Activated B cell treated with CpG ODN at 0.5 μM for 24 hours (primary cell): Measurements from ENCODE around the gene SRGAP3. TPM values are rescaled to one million over a fixed set of nuclear protein-coding genes. Genes with fewer than 3 reads are reported as not detected.

Experiments
- ATAC-seq: fragments of 200-7000 bp; cut with Tn5 transposase; one replicate; pipeline ENCODE4 v1.10.0; 2021; ENCODE audit warnings: low read depth, mild to moderate bottlenecking, moderate library complexity
- CTCF ChIA-PET: fragments of 350-600 bp; sonication (Branson Sonifier 250); formaldehyde crosslinking; loops from one replicate; lab custom pipeline; 2021; ENCODE audit warnings: antibody characterized with exemption; lab: Charles Lee
- POLR2A ChIA-PET: fragments of 350-600 bp; sonication (Branson Sonifier 250); formaldehyde crosslinking; loops from one replicate; lab custom pipeline; 2021; ENCODE audit warnings: antibody characterized with exemption; lab: Charles Lee
- DNase-seq: peaks from one replicate; pipeline ENCODE4 v3.0.0; 2022
- H3K27ac Mint-ChIP-seq: one replicate; pipeline ENCODE4 v1.8.0; 2020; ENCODE audit warnings: mixed read lengths
- H3K27me3 Mint-ChIP-seq: one replicate; pipeline ENCODE4 v1.8.0; 2021; ENCODE audit warnings: mixed read lengths
- H3K36me3 Mint-ChIP-seq: one replicate; pipeline ENCODE4 v1.8.0; 2021; ENCODE audit warnings: low read depth, mixed read lengths
- H3K4me1 Mint-ChIP-seq: one replicate; pipeline ENCODE4 v1.8.0; 2021; ENCODE audit warnings: mixed read lengths
- H3K4me3 Mint-ChIP-seq: one replicate; pipeline ENCODE4 v1.8.0; 2020; ENCODE audit warnings: mild to moderate bottlenecking, mixed read lengths
- H3K9me3 Mint-ChIP-seq: one replicate; pipeline ENCODE4 v1.8.0; 2020; ENCODE audit warnings: mixed read lengths
- CTCF ChIP-seq: fragments of 200-600 bp; IDR thresholded peaks from one replicate; pipeline ENCODE4 v1.8.0; 2022; ENCODE audit warnings: antibody characterized with exemption, mild to moderate bottlenecking
- intact Hi-C: fragments of 100-400 bp; cut with micrococcal nuclease; formaldehyde crosslinking; loops from one replicate; pipeline ENCODE4 v1.15.1; 2024
- total RNA-seq: library from RNA; stranded (reverse); gene quantifications from 2 replicates; pipeline ENCODE4 v1.2.3, GENCODE V29; 2022

SRGAP3 gene
- total RNA-seq, 1 donor from 2014 or later, result 0.58 TPM

GRCh38 chr3:8931342-8931741, 318.1 kb downstream of the SRGAP3 start:
- Mint-ChIP-seq H3K36me3 (peaks cover 21% of the 10 kb centered on the region), H3K27me3 (no peaks in the 10 kb centered on the region), H3K9me3 (no peaks in the 10 kb centered on the region), H3K4me3 (no peak overlapping the region), H3K27ac (no peak overlapping the region), H3K4me1 (no peaks in the 10 kb centered on the region)
- intact Hi-C loops, result no loop called here
- CTCF ChIA-PET, result no interaction called here
- no peak for TF ChIP-seq CTCF
- DNase-seq, result no peak
- POLR2A ChIA-PET, result no interaction called here
- ATAC-seq, result no peak

Other genes starting within 250 kb of the SRGAP3 start
- 34.3 and 42.0 TPM in 2 replicates for gene THUMPD3, start 113.4 kb upstream of the SRGAP3 start, total RNA-seq
- 144 and 162 TPM in 2 replicates for gene SETD5, start 148.0 kb upstream of the SRGAP3 start, total RNA-seq